Retinal pigment epithelial cell (primary cell): ENCODE results near the gene THBS2.
"Not testable (repeated sequence)": the region's sequence is repeated elsewhere in the genome, so short reads cannot be mapped to it uniquely, and the experiment has no call there.

Experiments
- DNase-seq: peaks from one replicate; pipeline ENCODE4 v3.0.0-alpha.2; 2010; ENCODE audit warnings: low read depth
- H3K4me3 ChIP-seq: 2 replicates; pipeline ENCODE4 v1.5.1; 2011; ENCODE audit warnings: mild to moderate bottlenecking, low read length, control low read depth, moderate library complexity
- TF ChIP-seq, protein P1 (sequence below): conservative IDR thresholded peaks from 2 replicates; pipeline ENCODE4 v1.5.1; 2011; ENCODE audit warnings: low read depth, low read length, control low read depth, inconsistent platforms

THBS2 gene

DNA sequence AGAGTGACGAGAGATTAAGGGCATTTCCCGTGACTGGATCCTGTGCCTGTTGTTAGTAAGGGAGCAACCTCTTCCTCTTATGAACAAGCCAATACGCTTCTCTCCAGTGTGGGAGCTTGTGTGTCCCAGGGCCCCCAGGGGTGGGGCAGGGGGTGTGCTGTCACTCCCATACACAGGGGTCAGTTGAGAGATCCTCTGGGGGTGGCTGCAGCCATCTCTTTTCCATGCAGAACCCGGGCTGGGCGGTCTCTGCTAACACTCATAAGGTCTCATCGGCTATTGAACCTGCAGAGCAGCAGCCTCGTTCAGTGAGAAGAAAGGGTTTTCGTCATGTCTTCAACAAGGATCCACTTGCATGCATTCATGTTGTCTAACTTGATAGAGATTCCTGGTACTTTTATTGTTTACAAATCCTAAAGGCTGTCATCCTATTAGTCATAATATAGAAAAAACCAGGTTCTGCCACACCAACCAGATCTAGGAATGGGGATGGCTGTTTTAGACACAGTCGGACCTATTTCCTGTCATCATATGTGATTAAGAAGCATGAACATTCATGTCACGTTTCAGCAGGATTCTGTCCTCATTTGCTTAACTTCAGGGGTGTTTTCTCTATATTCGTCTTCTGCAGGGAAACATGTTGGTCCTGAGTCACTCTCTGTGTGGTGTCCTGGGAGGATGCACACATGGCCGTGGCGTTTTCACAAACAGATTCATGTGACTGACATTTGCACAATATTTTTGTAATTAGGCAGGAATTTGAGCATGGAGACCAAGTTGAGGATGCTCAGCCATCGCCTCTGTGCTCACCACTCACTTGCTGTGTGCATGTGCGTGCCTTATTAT lies 13.3 kb upstream of the THBS2 start:
- no peak for DNase-seq
- TF ChIP-seq, protein P1, sequence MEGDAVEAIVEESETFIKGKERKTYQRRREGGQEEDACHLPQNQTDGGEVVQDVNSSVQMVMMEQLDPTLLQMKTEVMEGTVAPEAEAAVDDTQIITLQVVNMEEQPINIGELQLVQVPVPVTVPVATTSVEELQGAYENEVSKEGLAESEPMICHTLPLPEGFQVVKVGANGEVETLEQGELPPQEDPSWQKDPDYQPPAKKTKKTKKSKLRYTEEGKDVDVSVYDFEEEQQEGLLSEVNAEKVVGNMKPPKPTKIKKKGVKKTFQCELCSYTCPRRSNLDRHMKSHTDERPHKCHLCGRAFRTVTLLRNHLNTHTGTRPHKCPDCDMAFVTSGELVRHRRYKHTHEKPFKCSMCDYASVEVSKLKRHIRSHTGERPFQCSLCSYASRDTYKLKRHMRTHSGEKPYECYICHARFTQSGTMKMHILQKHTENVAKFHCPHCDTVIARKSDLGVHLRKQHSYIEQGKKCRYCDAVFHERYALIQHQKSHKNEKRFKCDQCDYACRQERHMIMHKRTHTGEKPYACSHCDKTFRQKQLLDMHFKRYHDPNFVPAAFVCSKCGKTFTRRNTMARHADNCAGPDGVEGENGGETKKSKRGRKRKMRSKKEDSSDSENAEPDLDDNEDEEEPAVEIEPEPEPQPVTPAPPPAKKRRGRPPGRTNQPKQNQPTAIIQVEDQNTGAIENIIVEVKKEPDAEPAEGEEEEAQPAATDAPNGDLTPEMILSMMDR = no peak
- no peak overlapping the region for H3K4me3 ChIP-seq

DNA sequence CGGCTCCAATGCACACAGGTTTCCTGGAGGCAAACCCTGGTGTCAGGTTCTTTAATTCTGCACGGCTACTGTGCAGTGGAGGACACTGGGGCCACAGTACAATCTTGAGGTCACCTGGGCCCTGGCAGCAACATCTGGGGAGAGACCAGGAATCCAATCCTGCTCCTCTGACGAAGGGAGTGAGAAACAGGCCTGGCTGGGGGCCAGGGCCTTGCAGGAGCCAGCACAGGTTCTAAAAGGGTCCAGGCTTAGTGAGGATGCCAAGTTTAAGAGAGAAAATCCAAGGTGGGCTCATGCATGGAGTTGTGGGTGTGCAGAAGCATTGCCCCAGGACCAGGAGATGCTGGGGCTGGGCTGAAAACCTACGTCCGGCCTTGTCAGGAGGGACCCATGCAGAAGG lies 12.6 kb upstream of the THBS2 start:
- TF ChIP-seq, protein P1 = no peak
- no peak for DNase-seq
- H3K4me3 ChIP-seq = no peak overlapping the region

DNA sequence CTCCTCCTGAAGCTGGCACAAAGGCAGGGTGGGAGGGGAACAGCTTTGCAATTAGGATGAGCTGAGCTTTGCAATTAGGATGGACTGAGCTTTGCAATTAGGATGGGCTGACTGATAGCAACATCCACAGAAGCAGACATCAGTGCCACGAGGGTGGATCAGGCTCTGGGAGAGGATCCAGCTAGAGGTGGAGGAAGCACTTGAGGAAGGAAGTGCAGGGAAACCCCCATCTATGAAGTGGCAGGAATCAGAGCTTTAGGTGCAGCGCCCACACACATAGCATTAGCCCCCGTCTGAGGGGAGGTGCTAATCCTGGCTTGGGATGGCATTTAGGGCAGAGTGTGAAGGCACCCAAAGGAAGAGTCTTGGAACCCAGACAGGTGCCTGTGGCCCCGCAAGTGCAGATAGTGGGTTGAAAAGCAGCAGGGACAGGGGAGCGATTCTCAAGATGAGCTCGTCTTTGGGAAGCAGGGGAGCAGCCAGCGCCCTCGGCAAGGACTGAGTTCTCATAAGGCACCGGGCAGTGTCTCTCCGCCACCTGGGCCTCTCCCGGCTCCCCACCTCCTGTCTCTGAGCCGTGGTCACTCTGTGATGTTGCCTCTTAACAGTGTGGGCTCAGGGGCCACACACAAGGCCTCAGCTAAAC lies 12.0 kb upstream of the THBS2 start:
- TF ChIP-seq, protein P1 = no peak
- DNase-seq = no peak
- no peak overlapping the region for H3K4me3 ChIP-seq

DNA sequence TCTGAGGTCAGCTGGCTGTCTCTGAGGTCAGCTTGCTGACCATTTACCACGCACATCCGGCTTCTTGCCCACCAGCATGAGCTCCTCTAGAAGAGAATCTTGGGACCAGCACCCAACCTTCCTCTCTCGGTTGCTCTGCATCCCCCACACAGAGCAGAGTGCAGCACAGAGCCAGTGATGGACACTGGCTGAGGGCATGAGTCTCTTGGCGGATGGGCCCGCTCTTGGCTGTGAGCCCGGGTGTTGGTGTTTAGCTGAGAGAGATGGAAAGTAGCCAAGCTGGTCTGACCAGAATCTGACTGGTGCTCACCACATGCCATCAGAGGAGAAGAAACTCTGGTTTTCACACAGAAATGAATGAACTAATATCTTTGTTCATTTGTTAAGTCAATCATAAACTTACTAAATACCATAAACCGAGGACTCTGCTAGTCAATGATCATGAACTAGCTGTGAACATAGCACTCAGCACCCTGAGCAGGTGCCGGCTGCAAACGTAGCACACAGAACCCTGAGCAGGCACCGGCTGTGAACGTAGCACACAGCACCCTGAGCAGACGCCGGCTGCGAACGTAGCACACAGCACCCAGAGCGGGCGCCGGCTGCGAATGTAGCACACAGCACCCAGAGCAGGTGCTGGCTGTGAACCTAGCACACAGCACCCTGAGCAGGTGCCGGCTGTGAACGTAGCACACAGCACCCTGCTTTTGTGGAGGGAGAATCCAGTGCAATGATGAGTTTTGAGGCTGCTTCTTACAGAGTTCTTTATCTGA lies 10.4 kb upstream of the THBS2 start:
- peak; percentile 41 for DNase-seq
- H3K4me3 ChIP-seq = no peak overlapping the region
- TF ChIP-seq, protein P1 = no peak

DNA sequence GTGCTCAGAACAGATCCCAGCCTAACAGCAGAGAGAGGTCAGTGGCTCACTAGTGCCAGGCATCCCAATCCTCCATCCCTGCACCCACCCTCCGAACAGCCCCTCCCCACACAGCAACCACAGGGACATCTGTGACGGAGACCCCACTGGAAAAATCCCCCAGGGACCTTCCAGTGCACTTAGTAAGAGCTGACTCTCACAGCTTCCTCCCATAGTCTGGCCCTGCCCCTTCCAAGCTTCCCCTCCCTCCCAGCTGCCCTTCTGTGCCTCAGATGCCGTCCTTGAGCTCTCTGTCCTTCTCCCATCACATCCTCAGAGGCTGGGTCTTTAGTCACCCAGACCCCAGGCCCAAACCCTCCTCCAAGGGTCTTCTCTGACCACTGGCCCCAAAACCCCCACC lies 9.7 kb upstream of the THBS2 start:
- TF ChIP-seq, protein P1 = no peak
- no peak overlapping the region for H3K4me3 ChIP-seq
- no peak for DNase-seq

DNA sequence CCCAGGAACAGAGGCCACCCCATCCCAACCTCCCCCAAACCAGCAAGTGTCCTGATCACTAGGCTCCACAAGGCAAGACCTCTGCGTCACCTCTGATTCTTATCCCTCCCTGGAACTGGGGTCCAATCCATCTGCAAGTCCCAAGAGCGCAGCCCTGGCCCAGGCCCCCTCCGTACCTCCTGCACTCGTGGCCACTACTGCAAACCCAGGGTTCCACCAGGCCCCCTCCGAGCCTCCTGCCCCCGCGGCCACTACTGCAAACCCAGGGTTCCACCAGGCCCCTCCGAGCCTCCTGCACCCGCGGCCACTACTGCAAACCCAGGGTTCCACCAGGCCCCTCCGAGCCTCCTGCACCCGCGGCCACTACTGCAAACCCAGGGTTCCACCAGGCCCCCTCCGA lies 9.0 kb upstream of the THBS2 start:
- DNase-seq, H3K4me3 ChIP-seq: not testable (repeated sequence)

DNA sequence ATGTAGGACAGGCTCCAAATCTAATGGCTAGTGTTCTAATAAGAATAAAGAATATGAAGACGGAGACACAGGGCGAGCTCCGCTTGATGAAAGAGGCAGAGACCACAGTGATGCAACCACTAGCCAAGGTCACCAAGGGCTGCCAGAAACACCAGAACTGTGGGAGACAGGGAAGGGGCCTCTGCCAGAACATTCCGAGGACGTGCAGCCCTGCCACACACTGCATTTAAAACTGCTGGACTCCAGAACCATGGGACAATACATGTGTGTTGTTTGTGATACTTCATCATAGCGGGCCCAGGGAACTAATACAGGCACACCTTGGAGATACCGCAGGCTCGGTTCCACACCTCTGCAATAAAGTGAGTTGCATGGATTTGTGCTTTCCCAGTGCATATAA lies 2.9 kb upstream of the THBS2 start:
- DNase-seq = no peak
- H3K4me3 ChIP-seq = no peak overlapping the region
- TF ChIP-seq, protein P1 = no peak
